Calu3 (cell line): Measurements from ENCODE around the gene TENT5C. TPM values are rescaled to one million over a fixed set of nuclear protein-coding genes. Genes with fewer than 3 reads are reported as not detected.

Experiments
- BruUV-seq: library from RNA; stranded (reverse); fragments of 400-500 nt; replicated peaks from 2 replicates; lab custom pipeline; 2021; lab: Mats Ljungman, UMichigan
- CTCF ChIA-PET: fragments of 300-600 bp; sonication (Branson Sonifier 250); formaldehyde crosslinking; loops from one replicate; lab custom pipeline; 2022; ENCODE audit warnings: antibody characterized with exemption; lab: Charles Lee
- DNase-seq: peaks from one replicate; pipeline ENCODE4 v3.0.0; 2022
- H3K27ac Mint-ChIP-seq: one replicate; pipeline ENCODE4 v1.8.0; 2022; ENCODE audit warnings: mixed read lengths; ENCODE audit not compliant: unreplicated experiment
- H3K27me3 Mint-ChIP-seq: one replicate; pipeline ENCODE4 v1.8.0; 2022; ENCODE audit warnings: mixed read lengths; ENCODE audit not compliant: unreplicated experiment
- H3K36me3 Mint-ChIP-seq: one replicate; pipeline ENCODE4 v1.8.0; 2022; ENCODE audit warnings: mild to moderate bottlenecking, moderate library complexity, mixed read lengths; ENCODE audit not compliant: insufficient read depth, unreplicated experiment
- H3K4me1 Mint-ChIP-seq: one replicate; pipeline ENCODE4 v1.8.0; 2022; ENCODE audit warnings: mild to moderate bottlenecking, low read depth, mixed read lengths; ENCODE audit not compliant: unreplicated experiment
- H3K4me3 Mint-ChIP-seq: one replicate; pipeline ENCODE4 v1.8.0; 2022; ENCODE audit warnings: mild to moderate bottlenecking, low read depth, moderate library complexity, mixed read lengths; ENCODE audit not compliant: unreplicated experiment
- H3K9me3 Mint-ChIP-seq: one replicate; pipeline ENCODE4 v1.8.0; 2022; ENCODE audit warnings: low read depth, mixed read lengths; ENCODE audit not compliant: unreplicated experiment
- intact Hi-C: fragments of 100-400 bp; cut with micrococcal nuclease; formaldehyde crosslinking; loops from one replicate; pipeline ENCODE4 v1.10.0; 2022; ENCODE audit not compliant: unreplicated experiment
- total RNA-seq: library from RNA; stranded (reverse); gene quantifications from 2 replicates; pipeline ENCODE4 v1.2.3, GENCODE V29; 2022
- TF ChIP-seq, protein P1 (sequence below): fragments of 200-600 bp; IDR thresholded peaks from one replicate; pipeline ENCODE4 v1.8.0; 2022; ENCODE audit warnings: antibody characterized with exemption; ENCODE audit not compliant: unreplicated experiment

Gene TENT5C
- total RNA-seq, 1 experiment from 2014 or later, result 0.28 TPM

DNA sequence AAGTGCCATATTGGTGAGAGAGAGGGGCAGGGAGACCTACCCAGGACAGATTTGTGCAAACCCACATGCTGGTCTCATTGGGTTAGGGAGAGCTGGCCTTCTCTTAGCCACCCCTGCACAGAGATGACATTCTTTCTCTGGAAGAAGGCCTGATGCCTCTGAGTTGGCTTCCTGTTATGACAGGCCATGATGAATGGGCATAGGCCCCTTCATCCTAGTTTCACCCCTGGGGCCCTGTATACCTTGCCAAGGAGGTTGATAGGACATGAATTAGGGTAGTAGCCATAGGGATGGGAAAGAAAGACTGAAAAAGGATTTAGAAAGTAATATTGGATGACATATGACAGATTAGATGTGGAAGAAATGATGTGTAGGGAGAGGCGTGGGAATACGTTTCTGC is 46.6 kb downstream of the TENT5C start:
- no peak overlapping the region for H3K4me3 Mint-ChIP-seq
- DNase-seq, result no peak
- H3K36me3 Mint-ChIP-seq, result peaks cover 4% of the 10 kb centered on the region
- no TSS peak for BruUV-seq
- intact Hi-C loops, result no loop called here
- H3K27ac Mint-ChIP-seq, result no peak overlapping the region
- H3K27me3 Mint-ChIP-seq, result peaks cover 56% of the 10 kb centered on the region
- CTCF ChIA-PET, result no interaction called here
- H3K9me3 Mint-ChIP-seq, result no peaks in the 10 kb centered on the region
- TF ChIP-seq, protein P1, sequence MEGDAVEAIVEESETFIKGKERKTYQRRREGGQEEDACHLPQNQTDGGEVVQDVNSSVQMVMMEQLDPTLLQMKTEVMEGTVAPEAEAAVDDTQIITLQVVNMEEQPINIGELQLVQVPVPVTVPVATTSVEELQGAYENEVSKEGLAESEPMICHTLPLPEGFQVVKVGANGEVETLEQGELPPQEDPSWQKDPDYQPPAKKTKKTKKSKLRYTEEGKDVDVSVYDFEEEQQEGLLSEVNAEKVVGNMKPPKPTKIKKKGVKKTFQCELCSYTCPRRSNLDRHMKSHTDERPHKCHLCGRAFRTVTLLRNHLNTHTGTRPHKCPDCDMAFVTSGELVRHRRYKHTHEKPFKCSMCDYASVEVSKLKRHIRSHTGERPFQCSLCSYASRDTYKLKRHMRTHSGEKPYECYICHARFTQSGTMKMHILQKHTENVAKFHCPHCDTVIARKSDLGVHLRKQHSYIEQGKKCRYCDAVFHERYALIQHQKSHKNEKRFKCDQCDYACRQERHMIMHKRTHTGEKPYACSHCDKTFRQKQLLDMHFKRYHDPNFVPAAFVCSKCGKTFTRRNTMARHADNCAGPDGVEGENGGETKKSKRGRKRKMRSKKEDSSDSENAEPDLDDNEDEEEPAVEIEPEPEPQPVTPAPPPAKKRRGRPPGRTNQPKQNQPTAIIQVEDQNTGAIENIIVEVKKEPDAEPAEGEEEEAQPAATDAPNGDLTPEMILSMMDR, result no peak
- peaks cover 20% of the 10 kb centered on the region for H3K4me1 Mint-ChIP-seq

DNA sequence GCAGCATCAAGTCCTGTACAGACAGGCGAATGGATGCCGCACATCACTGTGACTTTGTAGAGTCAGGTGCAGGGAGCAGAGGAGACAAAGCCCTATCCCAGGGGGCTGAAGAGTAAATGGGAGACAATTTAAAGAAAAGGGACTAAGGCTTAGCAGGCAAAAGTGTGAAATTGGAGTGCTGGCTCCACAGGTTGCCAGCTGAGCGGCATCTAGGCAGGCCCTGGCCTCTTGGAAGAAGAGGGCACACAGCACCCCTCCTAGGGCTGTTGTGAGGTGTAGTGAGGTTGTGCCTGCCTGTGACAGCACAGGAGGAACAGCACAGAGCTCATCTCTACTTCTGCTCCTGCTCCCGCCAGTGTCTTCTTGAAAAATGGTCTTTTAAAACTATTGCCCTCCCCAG is 47.3 kb downstream of the TENT5C start:
- TF ChIP-seq, protein P1, result no peak
- Mint-ChIP-seq H3K4me1 (peaks cover 21% of the 10 kb centered on the region), H3K4me3 (no peak overlapping the region), H3K27ac (no peak overlapping the region), H3K9me3 (no peaks in the 10 kb centered on the region), H3K36me3 (peaks cover 4% of the 10 kb centered on the region), H3K27me3 (peaks cover 51% of the 10 kb centered on the region)
- CTCF ChIA-PET, result no interaction called here
- DNase-seq, result no peak
- intact Hi-C loops, result no loop called here
- no TSS peak for BruUV-seq

DNA sequence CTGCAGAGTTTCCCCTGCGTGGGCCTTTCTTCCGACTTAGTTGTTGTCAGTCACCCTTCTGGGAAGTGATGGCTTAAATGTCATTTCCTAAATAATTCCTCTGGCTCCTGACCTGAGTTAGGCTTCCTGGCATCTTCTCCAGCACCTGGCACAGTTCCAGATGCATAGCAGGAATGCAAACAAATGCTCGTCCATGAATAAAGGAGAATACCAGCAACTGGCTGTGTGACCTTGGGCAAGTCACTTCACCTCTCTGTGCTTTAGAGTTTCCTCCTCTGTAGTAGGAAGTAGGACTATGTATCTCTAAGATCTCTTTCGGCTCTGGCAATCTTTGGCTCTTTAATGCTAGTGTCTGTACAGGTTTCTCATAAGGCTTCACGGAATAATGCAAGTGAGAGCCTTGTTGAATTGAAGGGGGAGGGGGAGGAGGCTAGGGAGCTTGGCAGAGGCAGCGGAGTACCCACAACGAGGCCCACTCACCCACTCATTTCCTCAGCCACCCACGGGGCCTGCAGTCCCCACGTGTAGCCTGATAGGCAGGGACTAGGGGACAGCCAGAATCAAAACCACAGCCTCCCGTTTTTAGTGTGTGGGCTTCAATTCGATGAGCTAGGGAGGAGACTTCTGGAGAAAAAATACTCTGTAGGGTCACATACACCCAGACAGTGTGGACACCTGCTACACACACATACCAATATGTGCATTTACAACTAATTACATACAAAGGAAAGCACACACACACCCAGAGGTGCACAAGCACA is 48.1 kb downstream of the TENT5C start:
- H3K4me1 Mint-ChIP-seq, result peaks cover 21% of the 10 kb centered on the region
- H3K27me3 Mint-ChIP-seq, result peaks cover 44% of the 10 kb centered on the region
- CTCF ChIA-PET, result no interaction called here
- BruUV-seq, result no TSS peak
- peaks cover 4% of the 10 kb centered on the region for H3K36me3 Mint-ChIP-seq
- H3K4me3 Mint-ChIP-seq, result no peak overlapping the region
- no peak for DNase-seq
- H3K27ac Mint-ChIP-seq, result no peak overlapping the region
- intact Hi-C loops, result no loop called here
- H3K9me3 Mint-ChIP-seq, result no peaks in the 10 kb centered on the region
- TF ChIP-seq, protein P1, result no peak

DNA sequence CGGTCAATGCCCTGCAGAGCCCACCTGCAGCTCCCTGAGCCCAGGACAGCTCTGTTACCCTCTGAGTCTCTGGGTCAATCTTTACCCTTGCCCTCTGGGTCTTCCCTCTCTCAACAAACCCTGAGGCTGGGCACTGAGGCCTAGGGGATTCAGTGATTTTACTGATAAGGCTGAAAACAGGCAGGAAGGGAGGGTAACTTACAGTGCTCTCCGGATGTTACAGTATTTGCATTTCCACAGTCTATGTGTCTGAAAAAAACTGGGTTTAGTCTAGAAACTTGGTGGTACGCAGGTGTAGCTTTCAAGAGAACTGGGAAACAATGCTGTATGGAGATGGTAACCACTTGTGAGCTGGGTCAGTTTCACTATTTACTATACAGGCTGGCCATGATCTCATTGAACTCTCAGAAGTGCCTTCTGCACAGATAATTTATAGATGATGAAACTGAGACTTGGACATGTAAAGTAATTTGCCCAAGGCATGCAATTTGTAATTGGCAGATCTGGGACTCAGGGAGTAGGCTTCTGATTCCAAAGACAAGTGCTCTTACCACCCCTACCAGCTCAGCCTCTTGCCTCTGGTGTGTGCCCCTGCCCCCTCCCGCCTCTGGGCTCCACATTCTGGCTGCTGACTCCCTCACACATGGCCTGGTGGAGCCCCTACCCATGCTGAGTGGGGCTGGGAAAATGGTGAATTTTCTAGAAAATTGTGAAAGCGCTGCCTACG is 48.8 kb downstream of the TENT5C start:
- peaks cover 36% of the 10 kb centered on the region for H3K27me3 Mint-ChIP-seq
- H3K9me3 Mint-ChIP-seq, result no peaks in the 10 kb centered on the region
- intact Hi-C loops, result no loop called here
- CTCF ChIA-PET, result no interaction called here
- TF ChIP-seq, protein P1, result no peak
- peaks cover 4% of the 10 kb centered on the region for H3K36me3 Mint-ChIP-seq
- H3K27ac Mint-ChIP-seq, result no peak overlapping the region
- peaks cover 21% of the 10 kb centered on the region for H3K4me1 Mint-ChIP-seq
- BruUV-seq, result no TSS peak
- no peak overlapping the region for H3K4me3 Mint-ChIP-seq
- no peak for DNase-seq
